Activated CD4-positive, alpha-beta T cell treated with anti-CD3 and anti-CD28 coated beads for 24 hours (primary cell): ENCODE measurements around the gene ARHGAP15.

Experiments
- DNase-seq, 2 donors: peaks; one replicate each; pipeline ENCODE4 v3.0.0-alpha.2; 2020; ENCODE audit warnings: low read depth in 2 of 2

ARHGAP15 gene

DNA sequence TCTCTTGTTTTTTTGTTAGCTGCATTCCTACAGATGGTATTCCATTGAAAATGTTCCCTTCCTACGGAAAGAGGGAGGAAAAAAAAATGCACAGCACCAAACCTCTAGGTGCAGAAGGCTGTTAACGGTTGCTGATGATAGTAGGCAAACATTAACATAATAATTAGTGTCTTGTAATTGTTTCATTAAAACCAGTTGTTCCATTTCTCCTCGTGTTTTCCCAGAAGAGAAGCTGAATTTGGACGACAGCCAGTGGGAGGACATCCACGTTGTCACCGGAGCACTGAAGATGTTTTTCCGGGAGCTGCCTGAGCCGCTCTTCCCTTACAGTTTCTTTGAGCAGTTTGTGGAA is 494.7 kb downstream of the ARHGAP15 start:
- DNase-seq: no peak

DNA sequence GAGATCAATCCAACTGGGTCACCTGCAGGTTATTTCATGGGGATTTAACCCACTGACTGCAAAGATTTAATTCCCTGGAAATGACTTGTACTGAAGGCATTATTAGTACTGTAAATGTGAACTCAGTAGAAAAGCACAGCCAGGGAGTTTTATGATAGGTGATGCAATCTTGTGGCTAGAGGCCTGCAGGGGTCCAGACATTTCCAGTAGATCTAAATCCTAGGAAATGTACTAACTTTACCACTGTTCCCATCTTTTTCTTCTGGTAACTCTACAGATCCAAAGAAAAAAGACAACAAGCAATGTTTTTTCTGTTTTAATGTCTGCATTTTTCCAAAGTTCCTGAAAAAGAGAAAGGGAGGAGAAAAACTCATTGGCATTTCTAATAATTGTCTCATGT is 500.1 kb downstream of the ARHGAP15 start:
- DNase-seq: no peak

GRCh38 chr2:143632751-143633374 is 503.6 kb downstream of the ARHGAP15 start:
- DNase-seq: no peak

GRCh38 chr2:143633419-143633818 is 504.2 kb downstream of the ARHGAP15 start:
- DNase-seq: no peak

DNA sequence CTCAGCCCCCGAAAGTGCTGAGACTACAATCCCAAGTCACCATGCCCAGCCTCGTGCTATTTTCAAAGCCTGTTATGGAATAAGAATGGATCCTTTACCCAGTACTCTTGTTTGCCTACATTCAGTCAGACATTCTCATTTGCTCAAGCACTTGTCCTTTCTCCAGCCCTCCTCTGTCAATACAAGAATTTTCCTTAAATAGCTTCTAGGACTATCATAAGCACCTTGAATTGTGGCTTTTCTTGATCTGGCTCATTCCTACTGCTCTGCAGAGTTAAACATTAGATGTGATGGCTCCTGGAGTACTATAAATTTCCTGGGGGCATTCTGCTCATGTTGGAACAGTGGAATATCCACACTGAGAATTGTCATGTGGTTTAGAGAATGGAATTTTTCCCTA is 506.1 kb downstream of the ARHGAP15 start:
- DNase-seq: no peak

GRCh38 chr2:143635936-143636335 is 506.7 kb downstream of the ARHGAP15 start:
- DNase-seq: no peak

- no peak for DNase-seq
These were observed 511.6 kb downstream of the ARHGAP15 start for GRCh38 chr2:143640826-143641225.

- no peak for DNase-seq
These were observed 516.9 kb downstream of the ARHGAP15 start for GRCh38 chr2:143645921-143646645.

DNA sequence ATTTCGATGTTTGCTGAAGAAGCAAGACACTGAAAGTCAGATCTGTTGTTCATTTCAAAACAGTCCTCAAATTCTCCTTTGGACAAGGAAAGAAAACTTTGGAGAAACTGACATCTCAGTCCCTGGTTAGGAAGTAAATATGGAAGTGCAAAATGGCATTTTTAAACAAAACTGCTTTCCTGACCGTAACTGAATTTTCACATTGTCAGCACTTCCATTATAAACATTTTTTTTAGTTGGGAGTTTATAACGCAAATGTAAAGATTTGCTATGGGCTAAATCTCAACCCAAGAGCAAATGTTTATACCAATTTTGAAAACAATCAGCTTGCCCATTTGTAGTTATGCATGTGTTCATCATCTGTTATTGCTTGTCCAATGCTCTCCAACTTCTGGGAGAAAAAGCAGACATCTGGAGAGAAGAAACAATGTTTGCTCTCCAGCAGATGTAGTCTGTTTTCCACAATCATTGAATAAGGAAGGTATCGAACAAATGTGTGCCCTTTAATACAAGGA is 520.1 kb downstream of the ARHGAP15 start:
- DNase-seq: no peak

DNA sequence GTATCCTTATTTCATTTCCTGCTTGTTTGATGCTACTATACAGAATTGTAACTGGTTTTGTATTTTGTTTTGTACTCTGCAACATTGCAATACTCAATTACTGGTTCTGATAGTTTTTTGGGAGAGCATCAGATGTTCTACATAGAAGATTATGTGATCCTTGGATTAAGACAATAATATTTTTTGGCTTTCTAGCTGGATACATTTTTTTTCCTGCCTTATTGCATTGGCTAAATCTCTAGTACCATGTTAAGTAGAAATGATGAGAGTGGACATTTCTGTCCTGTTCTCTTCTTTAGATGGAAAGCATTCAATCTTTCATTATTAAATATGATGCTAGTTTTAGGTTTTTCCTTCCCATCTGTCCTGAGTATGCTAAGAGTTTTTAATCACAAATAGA is 523.5 kb downstream of the ARHGAP15 start:
- DNase-seq: no peak

- no peak for DNase-seq
These were observed 539.0 kb downstream of the ARHGAP15 start for GRCh38 chr2:143668234-143668633.

DNA sequence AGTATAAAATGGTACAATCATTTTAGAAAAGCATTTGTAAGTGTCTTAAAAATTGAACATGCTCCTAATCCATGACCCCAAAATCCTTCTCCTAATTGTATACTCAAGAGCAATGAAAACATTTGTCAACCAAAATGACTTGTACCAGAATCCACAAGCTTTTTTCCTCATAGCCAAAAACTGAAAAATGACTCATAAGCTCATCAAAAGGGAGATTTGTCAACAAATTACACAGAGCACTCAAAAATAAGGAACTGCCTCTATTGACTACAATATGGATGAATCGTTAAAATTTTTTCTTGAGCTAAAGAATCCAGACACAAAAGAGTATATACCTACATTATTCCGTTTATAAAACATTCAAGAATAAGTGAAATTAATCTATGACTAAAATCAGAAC is 544.8 kb downstream of the ARHGAP15 start:
- DNase-seq: no peak

DNA sequence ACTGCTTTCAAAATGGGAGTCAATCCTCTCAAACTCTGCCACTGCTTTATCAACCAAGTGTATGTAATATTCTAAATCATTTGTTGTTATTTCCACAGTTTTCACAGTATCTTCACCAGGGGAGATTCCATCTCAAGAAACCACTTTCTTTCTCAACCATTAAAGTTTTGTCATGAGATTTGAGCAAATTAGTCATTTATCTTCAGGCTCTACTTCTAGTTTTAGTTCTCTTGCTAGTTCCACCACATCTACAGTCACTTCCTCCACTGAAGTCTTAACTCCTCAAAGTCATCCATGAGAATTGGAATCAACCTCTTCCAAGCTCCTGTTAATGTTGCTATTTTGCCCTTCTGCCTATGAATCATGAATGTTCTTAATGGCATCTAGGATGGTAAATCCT is 545.8 kb downstream of the ARHGAP15 start:
- no peak for DNase-seq

- DNase-seq: no peak
These were observed 550.4 kb downstream of the ARHGAP15 start for GRCh38 chr2:143679617-143680016.

DNA sequence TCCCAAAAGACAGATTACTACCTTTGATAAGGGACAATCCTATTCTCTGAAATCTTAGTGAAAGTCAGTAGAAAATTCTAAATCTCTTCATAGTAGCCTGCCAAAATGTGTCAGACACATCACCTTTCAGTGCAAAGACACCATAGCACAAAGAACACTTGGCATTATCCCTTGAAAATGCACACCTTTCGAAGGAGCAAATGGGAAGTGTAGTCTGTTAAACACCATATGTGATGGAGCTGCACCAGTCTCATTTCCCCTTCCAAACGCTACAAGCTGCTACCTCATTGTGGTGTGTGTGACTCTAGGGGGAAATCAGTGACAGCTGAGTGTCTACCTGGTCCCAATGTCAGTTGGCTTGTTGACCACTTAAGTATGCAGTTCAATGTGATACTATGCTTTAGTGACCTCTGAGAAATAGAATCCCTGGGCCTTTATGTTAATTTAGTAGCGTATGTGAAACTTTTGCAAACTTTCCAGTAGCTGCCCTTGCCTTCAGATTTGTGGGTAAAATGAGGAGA is 551.7 kb downstream of the ARHGAP15 start:
- no peak for DNase-seq

GRCh38 chr2:143682436-143683055 is 553.3 kb downstream of the ARHGAP15 start:
- no peak for DNase-seq

DNA sequence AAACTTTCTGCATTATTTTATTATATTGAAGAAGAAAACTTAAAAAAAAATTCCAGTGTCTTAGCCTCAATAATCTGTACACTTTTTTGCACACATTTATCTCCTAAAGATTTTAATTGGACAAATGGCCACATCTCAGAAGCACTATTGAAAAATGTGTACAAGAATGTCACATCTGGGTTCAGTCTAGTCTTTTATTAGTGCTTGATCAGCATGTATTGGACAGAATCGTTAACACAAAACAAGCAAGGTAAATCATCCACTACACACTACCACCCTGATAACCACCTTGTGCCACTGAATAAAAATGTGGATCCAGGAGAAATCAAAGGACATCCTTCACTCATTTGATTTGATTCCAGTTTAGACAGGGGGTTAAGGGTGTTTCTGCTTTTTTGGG is 554.8 kb downstream of the ARHGAP15 start:
- DNase-seq: no peak

GRCh38 chr2:143684551-143685320 is 555.5 kb downstream of the ARHGAP15 start:
- no peak for DNase-seq

DNA sequence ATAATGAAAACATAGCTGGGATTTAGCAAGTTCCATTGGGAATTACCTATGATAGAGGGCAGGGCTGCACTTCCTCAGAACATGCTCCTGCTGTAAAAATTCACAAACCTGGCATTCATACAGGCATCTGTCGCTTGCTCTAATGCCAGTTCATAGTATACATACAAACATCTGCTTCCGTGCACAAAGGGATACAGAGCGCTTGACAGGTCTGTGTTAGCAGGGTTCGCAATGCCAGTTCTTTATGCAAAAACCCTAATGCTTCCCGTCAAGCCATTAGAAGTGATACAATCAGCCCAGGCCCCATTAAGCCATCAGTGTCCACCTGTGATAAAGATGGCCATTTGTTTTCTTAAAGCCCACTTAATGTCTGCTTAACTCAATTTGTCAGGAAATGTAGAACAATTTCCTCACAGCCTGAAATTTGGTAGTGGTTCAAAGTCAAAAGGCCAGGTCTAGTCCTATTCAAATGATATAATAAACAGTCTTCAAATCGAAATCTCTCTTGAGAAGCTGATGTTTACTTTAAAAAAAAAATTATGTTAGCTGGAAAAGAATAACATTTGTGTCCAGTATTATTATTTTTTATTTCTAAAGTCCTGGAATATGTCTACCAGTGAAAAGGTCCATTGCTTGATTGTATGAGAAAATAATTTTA is 556.3 kb downstream of the ARHGAP15 start:
- DNase-seq: no peak

DNA sequence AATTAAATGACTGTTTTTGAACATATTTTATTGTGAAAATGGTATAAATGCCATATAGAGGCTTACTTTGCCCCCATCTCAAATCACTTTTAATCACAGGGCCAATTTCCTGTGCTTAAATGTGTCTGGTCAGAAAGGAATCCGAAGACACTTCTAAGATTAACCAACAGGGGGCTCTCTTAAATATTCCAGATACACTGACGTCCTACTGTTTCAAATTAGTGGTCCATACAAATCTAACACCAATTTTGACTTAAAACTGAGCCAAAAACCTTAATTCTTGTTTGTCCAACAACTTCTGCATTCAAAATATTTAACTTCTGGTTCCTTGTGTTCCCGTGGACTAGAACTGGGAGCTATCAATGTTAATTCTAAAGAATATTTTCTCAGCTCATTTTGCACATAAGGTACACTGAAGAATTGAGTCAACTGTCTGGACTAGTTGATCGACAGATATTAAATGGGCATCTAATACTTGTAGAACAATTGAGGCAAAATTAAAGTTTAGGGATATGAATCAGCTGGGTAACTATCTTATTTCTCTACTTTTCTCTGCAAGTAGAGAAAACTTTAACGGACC is 557.5 kb downstream of the ARHGAP15 start:
- no peak for DNase-seq

- DNase-seq: no peak
These were observed 559.0 kb downstream of the ARHGAP15 start for GRCh38 chr2:143688248-143688647.
